HepG2 (cell line): ENCODE results near the gene EIF5A2.

Experiments used
- CBX2 ChIP-seq, 2 experiments: fragments of 200-600 bp in 1 of 2; sonication (generic); formaldehyde crosslinking in 1 of 2; IDR thresholded peaks; 2 replicates each; pipeline versions ENCODE4 v1.7.0 to v1.8.1; 2018 to 2022; ENCODE audit warnings: low read depth in 2 of 2, low read length in 1 of 2, mild to moderate bottlenecking in 1 of 2, missing genetic modification reagents in 1 of 2
- CCAR2 ChIP-seq: fragments of 200-400 bp; formaldehyde crosslinking; optimal IDR thresholded peaks from 2 replicates; pipeline ENCODE3; 2018; ENCODE audit warnings: low read depth, mild to moderate bottlenecking, low read length, moderate library complexity
- HDAC2 ChIP-seq: sonication (generic); formaldehyde crosslinking; IDR thresholded peaks from 2 replicates; pipeline ENCODE4 v1.4.0; 2020; ENCODE audit warnings: missing genetic modification reagents
- ZNF777 ChIP-seq: sonication (generic); formaldehyde crosslinking; IDR thresholded peaks from 2 replicates; pipeline ENCODE4 v1.4.0; 2020; ENCODE audit warnings: missing genetic modification reagents
- TF ChIP-seq, protein P1 (sequence below): sonication (generic); formaldehyde crosslinking; IDR thresholded peaks from 2 replicates; pipeline ENCODE4 v1.5.0; 2020; ENCODE audit warnings: mild to moderate bottlenecking, missing genetic modification reagents, moderate library complexity

DNA sequence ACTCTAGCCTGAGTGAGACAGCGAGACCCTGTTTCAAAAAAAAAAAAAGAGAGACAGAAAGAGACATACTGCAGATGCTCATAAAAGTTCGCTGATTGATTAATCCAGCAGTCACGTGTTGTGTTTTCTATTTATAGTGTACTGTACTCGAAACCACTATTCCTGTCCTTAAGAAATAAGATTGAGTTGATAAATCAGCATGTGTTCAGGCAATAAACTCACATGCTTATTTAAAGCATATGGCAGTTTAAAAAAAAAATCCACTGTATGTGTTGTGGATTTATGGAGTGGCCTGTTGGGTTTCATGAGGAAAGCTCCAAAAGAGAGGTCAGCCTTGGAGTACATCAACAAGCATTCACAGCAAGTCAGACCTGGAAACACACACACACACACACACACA lies 56.1 kb downstream of the EIF5A2 start:
- TF ChIP-seq, protein P1, sequence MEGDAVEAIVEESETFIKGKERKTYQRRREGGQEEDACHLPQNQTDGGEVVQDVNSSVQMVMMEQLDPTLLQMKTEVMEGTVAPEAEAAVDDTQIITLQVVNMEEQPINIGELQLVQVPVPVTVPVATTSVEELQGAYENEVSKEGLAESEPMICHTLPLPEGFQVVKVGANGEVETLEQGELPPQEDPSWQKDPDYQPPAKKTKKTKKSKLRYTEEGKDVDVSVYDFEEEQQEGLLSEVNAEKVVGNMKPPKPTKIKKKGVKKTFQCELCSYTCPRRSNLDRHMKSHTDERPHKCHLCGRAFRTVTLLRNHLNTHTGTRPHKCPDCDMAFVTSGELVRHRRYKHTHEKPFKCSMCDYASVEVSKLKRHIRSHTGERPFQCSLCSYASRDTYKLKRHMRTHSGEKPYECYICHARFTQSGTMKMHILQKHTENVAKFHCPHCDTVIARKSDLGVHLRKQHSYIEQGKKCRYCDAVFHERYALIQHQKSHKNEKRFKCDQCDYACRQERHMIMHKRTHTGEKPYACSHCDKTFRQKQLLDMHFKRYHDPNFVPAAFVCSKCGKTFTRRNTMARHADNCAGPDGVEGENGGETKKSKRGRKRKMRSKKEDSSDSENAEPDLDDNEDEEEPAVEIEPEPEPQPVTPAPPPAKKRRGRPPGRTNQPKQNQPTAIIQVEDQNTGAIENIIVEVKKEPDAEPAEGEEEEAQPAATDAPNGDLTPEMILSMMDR: no peak
- TF ChIP-seq CCAR2 (no peak), HDAC2 (CRISPR knock-in tag) (no peak), CBX2 (IDR thresholded peaks at IDR 0.05; ENCODE audit: low read depth, low read length) (no peak), CBX2 (CRISPR knock-in tag; IDR thresholded peaks at IDR 0.05; ENCODE audit: low read depth) (no peak), ZNF777 (no peak)
